HepG2 (cell line): Measurements from ENCODE around the gene PRKN. TPM values are rescaled to one million over a fixed set of nuclear protein-coding genes. Genes with fewer than 3 reads are reported as not detected.

Source experiments
- ATAC-seq: fragments of 200-7000 bp; cut with Tn5 transposase; 3 replicates; pipeline ENCODE4 v1.9.1; 2020; ENCODE audit warnings: mild to moderate bottlenecking, moderate library complexity
- BruUV-seq: library from RNA; stranded (reverse); fragments of 400-500 nt; replicated peaks from 2 replicates; lab custom pipeline; 2021; lab: Mats Ljungman, UMichigan
- CTCF ChIA-PET: fragments of 300-600 bp; formaldehyde crosslinking; extraction: SDS; loops from one replicate; lab custom pipeline; 2021; ENCODE audit warnings: low total read pairs, inconsistent platforms, low intra/inter-chr PET ratio; lab: Yijun Ruan, JAX
- POLR2A ChIA-PET: fragments of 350-600 bp; sonication (Branson Sonifier 250); formaldehyde crosslinking; loops from one replicate; lab custom pipeline; 2020; ENCODE audit warnings: antibody characterized with exemption, inconsistent platforms; lab: Yijun Ruan, JAX
- DNase-seq: peaks from one replicate; pipeline ENCODE4 v3.0.0-alpha.2; 2015; ENCODE audit warnings: low spot score
- FAIRE-seq: peaks from 3 replicates; lab custom pipeline; 2011; peaks lifted over from hg19 to GRCh38; lab: Jason Lieb, UNC
- H2AFZ ChIP-seq: one replicate; pipeline ENCODE4 v1.6.1; 2011; ENCODE audit warnings: low read length, inconsistent platforms
- H3K27ac ChIP-seq: fragments of 300-600 bp; 3 replicates; pipeline ENCODE4 v1.8.0; 2011; ENCODE audit warnings: mixed run types, mild to moderate bottlenecking, mixed read lengths, low read length, inconsistent platforms; ENCODE audit not compliant: insufficient read depth; ENCODE audit errors: extremely low read length
- H3K27me3 ChIP-seq, 2 experiments: fragments of 200-600 bp in 1 of 2; 2 replicates in 1 of 2; 3 replicates in 1 of 2; pipeline versions ENCODE4 v1.6.0 to v1.8.0; 2011; ENCODE audit warnings: low read length in 2 of 2, mild to moderate bottlenecking in 2 of 2, moderate library complexity in 2 of 2, inconsistent platforms in 1 of 2; ENCODE audit not compliant: insufficient read depth in 2 of 2, control insufficient read depth in 1 of 2
- H3K36me3 ChIP-seq, 2 experiments: fragments of 200-600 bp in 1 of 2; replicated peaks in 1 of 2; 2 replicates in 1 of 2; 3 replicates in 1 of 2; pipeline versions ENCODE4 v1.5.1 to v1.8.0; 2011; ENCODE audit warnings: low read length in 2 of 2, inconsistent platforms in 1 of 2; ENCODE audit not compliant: insufficient read depth in 2 of 2, control insufficient read depth in 1 of 2
- H3K4me1 ChIP-seq: 2 replicates; pipeline ENCODE4 v1.5.1; 2012; ENCODE audit warnings: low read length, inconsistent platforms; ENCODE audit not compliant: insufficient read depth
- H3K4me2 ChIP-seq: 2 replicates; pipeline ENCODE4 v1.6.0; 2011; ENCODE audit warnings: low read depth, low read length, inconsistent platforms
- H3K4me3 ChIP-seq, 3 experiments: fragments of 200-600 bp in 1 of 3; sonication (generic), shearing (Covaris generic) in 1 of 3; replicated peaks in 1 of 3; 2 replicates each; pipeline ENCODE4 v1.5.1; 2011 to 2016; ENCODE audit warnings: low read length in 3 of 3, inconsistent platforms in 2 of 3, low read depth in 2 of 3, mild to moderate bottlenecking in 2 of 3, control low read depth in 1 of 3, mixed read lengths in 1 of 3; ENCODE audit not compliant: insufficient read depth in 1 of 3
- H3K79me2 ChIP-seq: one replicate; pipeline ENCODE4 v1.6.1; 2011; ENCODE audit warnings: low read length, inconsistent platforms; ENCODE audit not compliant: insufficient read depth
- H3K9ac ChIP-seq: 2 replicates; pipeline ENCODE4 v1.6.0; 2011; ENCODE audit warnings: mild to moderate bottlenecking, low read depth, low read length, inconsistent platforms; ENCODE audit not compliant: insufficient read depth
- H3K9me3 ChIP-seq: 2 replicates; pipeline ENCODE4 v1.5.1; 2012; ENCODE audit warnings: mild to moderate bottlenecking, low read length
- H4K20me1 ChIP-seq: 2 replicates; pipeline ENCODE4 v1.6.0; 2011; ENCODE audit warnings: inconsistent platforms, mild to moderate bottlenecking, low read length, moderate library complexity; ENCODE audit not compliant: insufficient read depth
- BATF2 ChIP-seq: sonication (generic); formaldehyde crosslinking; IDR thresholded peaks from 2 replicates; pipeline ENCODE4 v1.8.0; 2022; ENCODE audit warnings: mild to moderate bottlenecking, missing genetic modification reagents, moderate library complexity
- FOSL2 ChIP-seq: sonication (generic); formaldehyde crosslinking; IDR thresholded peaks from 2 replicates; pipeline ENCODE4 v1.4.0; 2020; ENCODE audit warnings: missing genetic modification reagents
- HOXA9 ChIP-seq: sonication (generic); formaldehyde crosslinking; IDR thresholded peaks from 2 replicates; pipeline ENCODE4 v1.8.1; 2022; ENCODE audit warnings: missing genetic modification reagents, mild to moderate bottlenecking, moderate library complexity, borderline replicate concordance
- MTA1 ChIP-seq: sonication (generic); formaldehyde crosslinking; IDR thresholded peaks from 2 replicates; pipeline ENCODE4 v1.4.0; 2020; ENCODE audit warnings: missing genetic modification reagents, mild to moderate bottlenecking, borderline replicate concordance
- PAF1 ChIP-seq: IDR thresholded peaks from 2 replicates; pipeline ENCODE4 v1.6.1; 2016; ENCODE audit warnings: missing genetic modification reagents, missing compliant biosample characterization
- SMAD9 ChIP-seq: sonication (generic); formaldehyde crosslinking; IDR thresholded peaks from 2 replicates; pipeline ENCODE4 v1.5.1; 2020; ENCODE audit warnings: mild to moderate bottlenecking, missing genetic modification reagents
- ZEB1 ChIP-seq: IDR thresholded peaks from 2 replicates; pipeline ENCODE4 v1.6.1; 2012; ENCODE audit warnings: mild to moderate bottlenecking, low read depth, inconsistent platforms; ENCODE audit not compliant: insufficient replicate concordance
- ZNF639 ChIP-seq: conservative IDR thresholded peaks from 2 replicates; pipeline ENCODE4 v1.6.1; 2018; ENCODE audit warnings: missing genetic modification reagents
- ZNF792 ChIP-seq: IDR thresholded peaks from 2 replicates; pipeline ENCODE4 v1.6.1; 2016
- ZNF878 ChIP-seq: sonication (generic); formaldehyde crosslinking; IDR thresholded peaks from 2 replicates; pipeline ENCODE4 v1.8.1; 2023; ENCODE audit warnings: mild to moderate bottlenecking, missing genetic modification reagents, moderate library complexity
- WGBS: methylation state at CpG from one replicate; pipeline ENCODE4 v1.1.6; 2017; ENCODE audit warnings: low lambda C conversion rate; 5-methylcytosine and 5-hydroxymethylcytosine counted together
- in situ Hi-C: cut with HindIII; loops from 2 replicates; pipeline ENCODE4 v1.10.0; 2017; ENCODE audit warnings: low pct_unique_long_range_greater_than_20kb; ENCODE audit not compliant: extremely low pct_ligation_motif_present
- intact Hi-C: fragments of 100-400 bp; cut with micrococcal nuclease; formaldehyde crosslinking; loops from one replicate; pipeline ENCODE4 v1.10.0; 2022; ENCODE audit not compliant: unreplicated experiment
- polyA plus RNA-seq, 8 experiments: library from polyadenylated mRNA; depleted of rRNA in 3 of 8; stranded (reverse) in 7 of 8; unstranded in 1 of 8; fragments of >200 nt; fragmentation: Illumina TruSeq in 4 of 8; extraction: Trizol in 4 of 8; gene quantifications; 2 replicates each; pipeline versions ENCODE4 v1.2.1 to v1.2.3, GENCODE V29; 2011 to 2016; ENCODE audit warnings: low read depth in 4 of 8, missing spikeins in 1 of 8, mixed read lengths in 1 of 8; ENCODE audit not compliant: insufficient read depth in 1 of 8
- total RNA-seq, 5 experiments: library from RNA; depleted of rRNA; stranded (reverse); fragments of >200 nt; fragmentation: Illumina TruSeq; extraction: Trizol; gene quantifications; 2 replicates each; pipeline ENCODE4 v1.2.3, GENCODE V29; 2016; ENCODE audit warnings: low read depth in 1 of 5

The PRKN gene
- total and polyA plus RNA-seq, 2 of the 13 experiments (the other 11 are each of a cell fraction or from before 2014, with no cell fraction given), result 0.31 to 0.44 TPM

- BruUV-seq, result no TSS peak
- Histone ChIP-seq H4K20me1 (no peaks in the 10 kb centered on the region), H3K4me2 (no peak overlapping the region), H3K36me3 (no peaks in the 10 kb centered on the region), H3K27me3 (no peaks in the 10 kb centered on the region), H3K27ac (no peak overlapping the region), H3K9me3 (no peaks in the 10 kb centered on the region), H3K4me3 (no peak overlapping the region), H3K9ac (no peak overlapping the region), H2AFZ (no peak overlapping the region), H3K79me2 (no peaks in the 10 kb centered on the region), H3K4me1 (no peaks in the 10 kb centered on the region)
- 29% methylated on average over 4 of the region's 4 CpGs for WGBS
- CTCF ChIA-PET, result no interaction called here
- POLR2A ChIA-PET, result no interaction called here
- no peak for FAIRE-seq
- no peak for TF ChIP-seq MTA1 (CRISPR knock-in tag)
- no peak for TF ChIP-seq ZNF792 (CRISPR knock-in tag)
- no peak for TF ChIP-seq BATF2 (CRISPR knock-in tag)
- TF ChIP-seq FOSL2 (CRISPR knock-in tag), result no peak
- no peak for TF ChIP-seq ZEB1
- TF ChIP-seq SMAD9 (CRISPR knock-in tag), result no peak
- no peak for TF ChIP-seq ZNF878 (CRISPR knock-in tag)
- TF ChIP-seq HOXA9 (CRISPR knock-in tag), result no peak
- no peak for TF ChIP-seq PAF1 (CRISPR knock-in tag)
- no peak for TF ChIP-seq ZNF639 (CRISPR knock-in tag)
- ATAC-seq, result no peak
- no peak for DNase-seq
- intact Hi-C loops, result no loop called here
- in situ Hi-C loops, result no loop called here
Measured at GRCh38 chr6:161405418-161405817, 1322.1 kb downstream of the PRKN start.
